ENCODE measurements around the gene RETNLB. TPM values are rescaled to one million over a fixed set of nuclear protein-coding genes. Genes with fewer than 3 reads are reported as not detected.

RETNLB gene
- polyA plus RNA-seq, 1 donor (not counting 4 experiments of a cell fraction or from before 2014, with no cell fraction given), result not detected

DNA sequence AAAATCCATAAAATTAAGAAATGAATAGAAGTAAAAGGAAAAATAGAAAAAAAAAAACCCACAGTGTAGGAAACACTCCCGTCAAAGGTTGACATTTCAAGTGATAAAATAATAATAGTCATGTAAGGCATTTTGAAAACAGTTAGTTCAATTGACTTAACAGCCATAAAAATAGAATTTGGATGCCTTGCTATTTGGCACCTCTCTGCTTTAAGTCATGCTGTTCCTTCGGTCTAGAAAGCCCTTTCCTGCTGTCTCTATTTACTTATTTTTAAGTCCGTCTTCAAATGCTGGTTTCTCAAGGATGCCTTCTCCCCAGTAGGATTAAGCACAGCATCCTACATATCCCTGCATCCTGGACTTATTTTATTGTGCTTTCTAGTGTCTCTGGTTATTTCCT is 22.3 kb upstream of the RETNLB start:
- no peaks in the 10 kb centered on the region for H3K9me3 ChIP-seq (ENCODE audit: control insufficient read depth, low read depth, low read length)
- no peaks in the 10 kb centered on the region for H3K4me1 ChIP-seq (ENCODE audit: control insufficient read depth, extremely low read depth, insufficient read depth, low read length)
- DNase-seq (ENCODE audit: low read depth, low spot score) (no peak), FAIRE-seq (no peak)
- H3K36me3 ChIP-seq (ENCODE audit: control insufficient read depth in 2 of 2, extremely low read depth in 1 of 2, insufficient read depth in 2 of 2, low read length in 2 of 2), result no peaks in the 10 kb centered on the region
- H3K9me1 ChIP-seq (ENCODE audit: control insufficient read depth, extremely low read depth, insufficient read depth, low read length), result no peaks in the 10 kb centered on the region
- H3K4me3 ChIP-seq (ENCODE audit: control insufficient read depth in 2 of 3, extremely low read depth in 1 of 3, insufficient read depth in 2 of 3, low read depth in 1 of 3, low read length in 3 of 3), result no peak overlapping the region
- dilution Hi-C loops (cut with MboI; ENCODE audit: extremely low pct_ligation_motif_present, low sequenced_read_pairs), result no loop called here
- H2AFZ ChIP-seq (ENCODE audit: control insufficient read depth, low read length), result no peak overlapping the region
- H3K27me3 ChIP-seq (ENCODE audit: control insufficient read depth, extremely low read depth, insufficient read depth, low read length), result no peaks in the 10 kb centered on the region
- no peak for TF ChIP-seq EZH2 (IDR thresholded peaks at IDR 0.05; ENCODE audit: low read length)
- TF ChIP-seq, protein P1, sequence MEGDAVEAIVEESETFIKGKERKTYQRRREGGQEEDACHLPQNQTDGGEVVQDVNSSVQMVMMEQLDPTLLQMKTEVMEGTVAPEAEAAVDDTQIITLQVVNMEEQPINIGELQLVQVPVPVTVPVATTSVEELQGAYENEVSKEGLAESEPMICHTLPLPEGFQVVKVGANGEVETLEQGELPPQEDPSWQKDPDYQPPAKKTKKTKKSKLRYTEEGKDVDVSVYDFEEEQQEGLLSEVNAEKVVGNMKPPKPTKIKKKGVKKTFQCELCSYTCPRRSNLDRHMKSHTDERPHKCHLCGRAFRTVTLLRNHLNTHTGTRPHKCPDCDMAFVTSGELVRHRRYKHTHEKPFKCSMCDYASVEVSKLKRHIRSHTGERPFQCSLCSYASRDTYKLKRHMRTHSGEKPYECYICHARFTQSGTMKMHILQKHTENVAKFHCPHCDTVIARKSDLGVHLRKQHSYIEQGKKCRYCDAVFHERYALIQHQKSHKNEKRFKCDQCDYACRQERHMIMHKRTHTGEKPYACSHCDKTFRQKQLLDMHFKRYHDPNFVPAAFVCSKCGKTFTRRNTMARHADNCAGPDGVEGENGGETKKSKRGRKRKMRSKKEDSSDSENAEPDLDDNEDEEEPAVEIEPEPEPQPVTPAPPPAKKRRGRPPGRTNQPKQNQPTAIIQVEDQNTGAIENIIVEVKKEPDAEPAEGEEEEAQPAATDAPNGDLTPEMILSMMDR (optimal IDR thresholded peaks at IDR 0.05 in 1 of 3, IDR thresholded peaks at IDR 0.05 in 1 of 3, conservative IDR thresholded peaks at IDR 0.05 in 1 of 3; ENCODE audit: extremely low read depth in 1 of 3, insufficient read depth in 2 of 3, low read length in 3 of 3), result no peak
- H3K4me2 ChIP-seq (ENCODE audit: control insufficient read depth, extremely low read depth, insufficient read depth, low read depth, low read length), result no peak overlapping the region
- no peak overlapping the region for H3K27ac ChIP-seq (ENCODE audit: control insufficient read depth, insufficient read depth, low read length)
- H3K79me2 ChIP-seq (ENCODE audit: control insufficient read depth, insufficient read depth, low read length), result no peaks in the 10 kb centered on the region
- no peak overlapping the region for H3K9ac ChIP-seq (ENCODE audit: control insufficient read depth, extremely low read depth, insufficient read depth, low read length)
- H4K20me1 ChIP-seq (ENCODE audit: control insufficient read depth, extremely low read depth, insufficient read depth, low read length), result no peaks in the 10 kb centered on the region

- Histone ChIP-seq H3K79me2 (ENCODE audit: control insufficient read depth, insufficient read depth, low read length) (no peaks in the 10 kb centered on the region), H3K9me3 (ENCODE audit: control insufficient read depth, low read depth, low read length) (no peaks in the 10 kb centered on the region), H3K27ac (ENCODE audit: control insufficient read depth, insufficient read depth, low read length) (no peak overlapping the region), H3K27me3 (ENCODE audit: control insufficient read depth, extremely low read depth, insufficient read depth, low read length) (no peaks in the 10 kb centered on the region), H4K20me1 (ENCODE audit: control insufficient read depth, extremely low read depth, insufficient read depth, low read length) (no peaks in the 10 kb centered on the region), H3K9ac (ENCODE audit: control insufficient read depth, extremely low read depth, insufficient read depth, low read length) (no peak overlapping the region), H2AFZ (ENCODE audit: control insufficient read depth, low read length) (no peak overlapping the region), H3K36me3 (ENCODE audit: control insufficient read depth in 2 of 2, extremely low read depth in 1 of 2, insufficient read depth in 2 of 2, low read length in 2 of 2) (no peaks in the 10 kb centered on the region), H3K4me2 (ENCODE audit: control insufficient read depth, extremely low read depth, insufficient read depth, low read depth, low read length) (no peak overlapping the region), H3K4me3 (ENCODE audit: control insufficient read depth in 2 of 3, extremely low read depth in 1 of 3, insufficient read depth in 2 of 3, low read depth in 1 of 3, low read length in 3 of 3) (no peak overlapping the region), H3K9me1 (ENCODE audit: control insufficient read depth, extremely low read depth, insufficient read depth, low read length) (no peaks in the 10 kb centered on the region), H3K4me1 (ENCODE audit: control insufficient read depth, extremely low read depth, insufficient read depth, low read length) (no peaks in the 10 kb centered on the region)
- TF ChIP-seq, protein P1 (optimal IDR thresholded peaks at IDR 0.05 in 1 of 3, IDR thresholded peaks at IDR 0.05 in 1 of 3, conservative IDR thresholded peaks at IDR 0.05 in 1 of 3; ENCODE audit: extremely low read depth in 1 of 3, insufficient read depth in 2 of 3, low read length in 3 of 3), result no peak
- no peak for FAIRE-seq
- dilution Hi-C loops (cut with MboI; ENCODE audit: extremely low pct_ligation_motif_present, low sequenced_read_pairs), result no loop called here
- no peak for DNase-seq (ENCODE audit: low read depth, low spot score)
Measured at GRCh38 chr3:108775649-108776048, 18.4 kb upstream of the RETNLB start.
